ENCODE data around the gene SLC6A14.

SLC6A14 gene
- total RNA-seq = 0 reads per million in 2 donors

- no peak for DNase-seq
Observed at GRCh38 chrX:116436358-116436816, at the start of gene SLC6A14. Gene SLC6A14, plus strand, starts transcription at chrX:116436606. Its CDS starts 104 bp downstream, at chrX:116436710.

- DNase-seq = no peak
Observed at GRCh38 chrX:116395752-116396151, 40.7 kb upstream of the SLC6A14 start.

- DNase-seq = no peak
Observed at GRCh38 chrX:116399681-116400080, 36.7 kb upstream of the SLC6A14 start.

GRCh38 chrX:116409219-116409618 is 27.2 kb upstream of the SLC6A14 start:
- DNase-seq = no peak

GRCh38 chrX:116413273-116413672 is 23.1 kb upstream of the SLC6A14 start:
- no peak for DNase-seq

- no peak for DNase-seq
Observed at GRCh38 chrX:116417214-116417613, 19.2 kb upstream of the SLC6A14 start.

GRCh38 chrX:116417968-116418367 is 18.4 kb upstream of the SLC6A14 start:
- no peak for DNase-seq

GRCh38 chrX:116427978-116428377 is 8.4 kb upstream of the SLC6A14 start:
- DNase-seq = no peak

GRCh38 chrX:116435597-116435996 is 809 bp upstream of the SLC6A14 start:
- no peak for DNase-seq

- no peak for DNase-seq
Observed at GRCh38 chrX:116449156-116449555, 12.8 kb downstream of the SLC6A14 start.

- DNase-seq = no peak
Observed at GRCh38 chrX:116462822-116463221, 26.4 kb downstream of the SLC6A14 start, which contains the start of gene CT83. Gene CT83, minus strand, starts transcription at chrX:116462976. Its CDS starts 120 bp downstream, at chrX:116462856.

GRCh38 chrX:116480059-116480458 is 43.7 kb downstream of the SLC6A14 start:
- no peak for DNase-seq

GRCh38 chrX:116490104-116490503 is 53.7 kb downstream of the SLC6A14 start:
- no peak for DNase-seq

GRCh38 chrX:116493271-116493670 is 56.9 kb downstream of the SLC6A14 start:
- no peak for DNase-seq

GRCh38 chrX:116499780-116500179 is 63.4 kb downstream of the SLC6A14 start:
- DNase-seq = no peak

Data from activated gamma-delta T cell (primary cell).